ENCODE measurements around the gene MATR3.
"Not testable (repeated sequence)": the region's sequence is repeated elsewhere in the genome, so short reads cannot be mapped to it uniquely, and the experiment has no call there.

MATR3 gene

GRCh38 chr5:139262742-139263445 is 30.6 kb upstream of the MATR3 start:
- no peak overlapping the region for H3K4me3 ChIP-seq (ENCODE audit: low read length)
- H3K9me3 ChIP-seq (replicated peaks; ENCODE audit: low read length): no peaks in the 10 kb centered on the region
- H3K27me3 ChIP-seq (ENCODE audit: control insufficient read depth, insufficient read depth, low read length): peaks cover 15% of the 10 kb centered on the region
- H3K9ac ChIP-seq (ENCODE audit: low read depth, low read length): no peak overlapping the region
- H3K36me3 ChIP-seq (ENCODE audit: insufficient read depth, low read length): no peaks in the 10 kb centered on the region
- no peak overlapping the region for H3K4me2 ChIP-seq (ENCODE audit: low read length)
- peaks cover 5% of the 10 kb centered on the region for H3K4me1 ChIP-seq (ENCODE audit: control insufficient read depth, insufficient read depth, low read length)

- peaks cover 9% of the 10 kb centered on the region for H3K27me3 ChIP-seq (ENCODE audit: control insufficient read depth, insufficient read depth, low read length)
- no peak overlapping the region for H3K4me3 ChIP-seq (ENCODE audit: low read length)
- H3K36me3 ChIP-seq (ENCODE audit: insufficient read depth, low read length): no peaks in the 10 kb centered on the region
- no peak overlapping the region for H3K9ac ChIP-seq (ENCODE audit: low read depth, low read length)
- no peaks in the 10 kb centered on the region for H3K9me3 ChIP-seq (replicated peaks; ENCODE audit: low read length)
- peaks cover 5% of the 10 kb centered on the region for H3K4me1 ChIP-seq (ENCODE audit: control insufficient read depth, insufficient read depth, low read length)
- H3K4me2 ChIP-seq (ENCODE audit: low read length): no peak overlapping the region
Measured at GRCh38 chr5:139263536-139263935, 30.0 kb upstream of the MATR3 start.

GRCh38 chr5:139263946-139264345 is 29.6 kb upstream of the MATR3 start:
- Histone ChIP-seq H3K4me3 (ENCODE audit: low read length) (no peak overlapping the region), H3K4me2 (ENCODE audit: low read length) (no peak overlapping the region), H3K36me3 (ENCODE audit: insufficient read depth, low read length) (no peaks in the 10 kb centered on the region), H3K4me1 (ENCODE audit: control insufficient read depth, insufficient read depth, low read length) (peaks cover 5% of the 10 kb centered on the region), H3K27me3 (ENCODE audit: control insufficient read depth, insufficient read depth, low read length) (peaks cover 7% of the 10 kb centered on the region), H3K9ac (ENCODE audit: low read depth, low read length) (no peak overlapping the region), H3K9me3 (replicated peaks; ENCODE audit: low read length) (no peaks in the 10 kb centered on the region)

GRCh38 chr5:139265001-139265400 is 28.5 kb upstream of the MATR3 start:
- H3K9me3 ChIP-seq (replicated peaks; ENCODE audit: low read length): no peaks in the 10 kb centered on the region
- no peaks in the 10 kb centered on the region for H3K36me3 ChIP-seq (ENCODE audit: insufficient read depth, low read length)
- no peak overlapping the region for H3K4me3 ChIP-seq (ENCODE audit: low read length)
- peaks cover 5% of the 10 kb centered on the region for H3K4me1 ChIP-seq (ENCODE audit: control insufficient read depth, insufficient read depth, low read length)
- peaks cover 2% of the 10 kb centered on the region for H3K27me3 ChIP-seq (ENCODE audit: control insufficient read depth, insufficient read depth, low read length)
- no peak overlapping the region for H3K9ac ChIP-seq (ENCODE audit: low read depth, low read length)
- no peak overlapping the region for H3K4me2 ChIP-seq (ENCODE audit: low read length)

- Histone ChIP-seq H3K4me2 (ENCODE audit: low read length) (no peak overlapping the region), H3K27me3 (ENCODE audit: control insufficient read depth, insufficient read depth, low read length) (no peaks in the 10 kb centered on the region), H3K4me3 (ENCODE audit: low read length) (no peak overlapping the region), H3K9ac (ENCODE audit: low read depth, low read length) (no peak overlapping the region), H3K4me1 (ENCODE audit: control insufficient read depth, insufficient read depth, low read length) (peaks cover 9% of the 10 kb centered on the region), H3K36me3 (ENCODE audit: insufficient read depth, low read length) (no peaks in the 10 kb centered on the region), H3K9me3 (replicated peaks; ENCODE audit: low read length) (no peaks in the 10 kb centered on the region)
Measured at GRCh38 chr5:139266236-139266635, 27.3 kb upstream of the MATR3 start.

GRCh38 chr5:139267481-139267880 is 26.1 kb upstream of the MATR3 start:
- H3K36me3 ChIP-seq (ENCODE audit: insufficient read depth, low read length): no peaks in the 10 kb centered on the region
- peaks cover 18% of the 10 kb centered on the region for H3K4me1 ChIP-seq (ENCODE audit: control insufficient read depth, insufficient read depth, low read length)
- no peak overlapping the region for H3K4me3 ChIP-seq (ENCODE audit: low read length)
- H3K9ac ChIP-seq (ENCODE audit: low read depth, low read length): no peak overlapping the region
- no peaks in the 10 kb centered on the region for H3K27me3 ChIP-seq (ENCODE audit: control insufficient read depth, insufficient read depth, low read length)
- no peak overlapping the region for H3K4me2 ChIP-seq (ENCODE audit: low read length)
- no peaks in the 10 kb centered on the region for H3K9me3 ChIP-seq (replicated peaks; ENCODE audit: low read length)

- H3K4me2 ChIP-seq (ENCODE audit: low read length): no peak overlapping the region
- no peaks in the 10 kb centered on the region for H3K27me3 ChIP-seq (ENCODE audit: control insufficient read depth, insufficient read depth, low read length)
- H3K9ac ChIP-seq (ENCODE audit: low read depth, low read length): no peak overlapping the region
- H3K36me3 ChIP-seq (ENCODE audit: insufficient read depth, low read length): no peaks in the 10 kb centered on the region
- peaks cover 26% of the 10 kb centered on the region for H3K4me1 ChIP-seq (ENCODE audit: control insufficient read depth, insufficient read depth, low read length)
- H3K4me3 ChIP-seq (ENCODE audit: low read length): no peak overlapping the region
- no peaks in the 10 kb centered on the region for H3K9me3 ChIP-seq (replicated peaks; ENCODE audit: low read length)
Measured at GRCh38 chr5:139268364-139269202, 25.0 kb upstream of the MATR3 start.

- H3K36me3 ChIP-seq (ENCODE audit: insufficient read depth, low read length); H3K4me3 ChIP-seq (ENCODE audit: low read length); H3K9ac ChIP-seq (ENCODE audit: low read depth, low read length); H3K27me3 ChIP-seq (ENCODE audit: control insufficient read depth, insufficient read depth, low read length); H3K9me3 ChIP-seq (replicated peaks; ENCODE audit: low read length): not testable (repeated sequence)
- Histone ChIP-seq H3K4me2 (ENCODE audit: low read length) (peak overlapping the region; percentile 18), H3K4me1 (ENCODE audit: control insufficient read depth, insufficient read depth, low read length) (peaks cover 41% of the 10 kb centered on the region)
Measured at GRCh38 chr5:139270718-139271117, 22.8 kb upstream of the MATR3 start.

- H3K4me1 ChIP-seq (ENCODE audit: control insufficient read depth, insufficient read depth, low read length): peaks cover 48% of the 10 kb centered on the region
- H3K9me3 ChIP-seq (replicated peaks; ENCODE audit: low read length): no peaks in the 10 kb centered on the region
Measured at GRCh38 chr5:139271201-139272027, 22.1 kb upstream of the MATR3 start.

GRCh38 chr5:139272471-139273321 is 20.8 kb upstream of the MATR3 start:
- H3K4me2 ChIP-seq (ENCODE audit: low read length): peak overlapping the region; percentile 89
- H3K4me3 ChIP-seq (ENCODE audit: low read length): peak overlapping the region; percentile 79
- no peaks in the 10 kb centered on the region for H3K27me3 ChIP-seq (ENCODE audit: control insufficient read depth, insufficient read depth, low read length)
- H3K4me1 ChIP-seq (ENCODE audit: control insufficient read depth, insufficient read depth, low read length): peaks cover 54% of the 10 kb centered on the region
- no peaks in the 10 kb centered on the region for H3K9me3 ChIP-seq (replicated peaks; ENCODE audit: low read length)
- peaks cover 23% of the 10 kb centered on the region for H3K36me3 ChIP-seq (ENCODE audit: insufficient read depth, low read length)
- H3K9ac ChIP-seq (ENCODE audit: low read depth, low read length): no peak overlapping the region

More at GRCh38 chr5:139271201-139272027, 22.1 kb upstream of the MATR3 start:
- Histone ChIP-seq H3K9ac (ENCODE audit: low read depth, low read length) (no peak overlapping the region), H3K4me3 (ENCODE audit: low read length) (no peak overlapping the region), H3K27me3 (ENCODE audit: control insufficient read depth, insufficient read depth, low read length) (no peaks in the 10 kb centered on the region), H3K4me2 (ENCODE audit: low read length) (peak overlapping the region; percentile 24), H3K36me3 (ENCODE audit: insufficient read depth, low read length) (peaks cover 11% of the 10 kb centered on the region)

GRCh38 chr5:139273322-139273571 is 20.3 kb upstream of the MATR3 start:
- no peaks in the 10 kb centered on the region for H3K9me3 ChIP-seq (replicated peaks; ENCODE audit: low read length)
- H3K4me2 ChIP-seq (ENCODE audit: low read length): peak overlapping the region; percentile 89
- peak overlapping the region; percentile 89 for H3K9ac ChIP-seq (ENCODE audit: low read depth, low read length)
- H3K4me3 ChIP-seq (ENCODE audit: low read length): peak overlapping the region; percentile 79
- no peaks in the 10 kb centered on the region for H3K27me3 ChIP-seq (ENCODE audit: control insufficient read depth, insufficient read depth, low read length)
- peaks cover 54% of the 10 kb centered on the region for H3K4me1 ChIP-seq (ENCODE audit: control insufficient read depth, insufficient read depth, low read length)
- H3K36me3 ChIP-seq (ENCODE audit: insufficient read depth, low read length): peaks cover 29% of the 10 kb centered on the region

All from skeletal muscle satellite cell (primary cell).